ENCODE results near the gene DCBLD1. TPM values are rescaled to one million over a fixed set of nuclear protein-coding genes. Genes with fewer than 3 reads are reported as not detected.

DCBLD1 gene
- total RNA-seq, 1 experiment from 2014 or later: 11.2 TPM

DNA sequence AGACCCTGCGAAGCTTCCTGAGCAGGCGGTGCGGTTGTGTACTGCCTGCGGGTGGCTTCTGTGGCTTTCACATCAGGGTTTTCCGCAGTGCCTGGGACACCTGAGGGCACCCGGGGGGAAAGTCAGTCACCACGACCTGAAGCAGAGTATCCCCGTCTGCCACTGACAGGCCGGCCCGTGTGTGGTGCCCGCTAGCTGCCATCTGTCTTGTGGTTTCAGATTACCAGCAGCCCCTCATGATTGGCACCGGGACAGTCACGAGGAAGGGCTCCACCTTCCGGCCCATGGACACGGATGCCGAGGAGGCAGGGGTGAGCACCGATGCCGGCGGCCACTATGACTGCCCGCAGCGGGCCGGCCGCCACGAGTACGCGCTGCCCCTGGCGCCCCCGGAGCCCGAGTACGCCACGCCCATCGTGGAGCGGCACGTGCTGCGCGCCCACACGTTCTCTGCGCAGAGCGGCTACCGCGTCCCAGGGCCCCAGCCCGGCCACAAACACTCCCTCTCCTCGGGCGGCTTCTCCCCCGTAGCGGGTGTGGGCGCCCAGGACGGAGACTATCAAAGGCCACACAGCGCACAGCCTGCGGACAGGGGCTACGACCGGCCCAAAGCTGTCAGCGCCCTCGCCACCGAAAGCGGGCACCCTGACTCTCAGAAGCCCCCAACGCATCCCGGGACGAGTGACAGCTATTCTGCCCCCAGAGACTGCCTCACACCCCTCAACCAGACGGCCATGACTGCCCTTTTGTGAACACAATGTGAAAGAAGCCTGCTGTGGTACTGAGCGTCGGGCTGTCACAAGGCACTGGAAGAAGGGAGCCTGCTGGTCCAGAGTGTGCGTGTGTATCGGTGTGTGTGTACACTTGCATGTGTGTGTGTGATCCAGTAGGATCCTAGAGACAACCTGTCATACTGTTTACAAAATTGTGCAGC, 65.5 kb downstream of the DCBLD1 start (continued):
- TF ChIP-seq MLX (CRISPR knock-in tag; IDR thresholded peaks at IDR 0.05) (no peak), ZNF671 (CRISPR knock-in tag; IDR thresholded peaks at IDR 0.05) (no peak), ETV6 (CRISPR knock-in tag; IDR thresholded peaks at IDR 0.05) (0 out of 2 replicates have a peak, but pooled peaks have one; percentile 57), ZNF532 (CRISPR knock-in tag; IDR thresholded peaks at IDR 0.05; ENCODE audit: borderline replicate concordance) (no peak), GABPB1 (CRISPR knock-in tag; IDR thresholded peaks at IDR 0.05) (no peak), ZNF281 (CRISPR knock-in tag; IDR thresholded peaks at IDR 0.05) (0 out of 2 replicates have a peak, but pooled peaks have one; percentile 17), GRHL2 (CRISPR knock-in tag; IDR thresholded peaks at IDR 0.05; ENCODE audit: insufficient replicate concordance, severe bottlenecking) (no peak), ZNF423 (CRISPR knock-in tag; IDR thresholded peaks at IDR 0.05) (no peak), ZNF232 (CRISPR knock-in tag; IDR thresholded peaks at IDR 0.05) (peak; percentile 81; the same call in 1 of the 2 replicates), STAT6 (CRISPR knock-in tag; conservative IDR thresholded peaks at IDR 0.05; ENCODE audit: low read depth) (0 out of 2 replicates have a peak, but pooled peaks have one; percentile 22), CBFB (CRISPR knock-in tag; IDR thresholded peaks at IDR 0.05; ENCODE audit: low read depth) (no peak), GTF2I (CRISPR knock-in tag; conservative IDR thresholded peaks at IDR 0.05) (no peak), ZNF219 (CRISPR knock-in tag; IDR thresholded peaks at IDR 0.05; ENCODE audit: borderline replicate concordance) (no peak), TP53 (CRISPR knock-in tag; IDR thresholded peaks at IDR 0.05) (0 out of 2 replicates have a peak, but pooled peaks have one; percentile 25), MYBL2 (CRISPR knock-in tag; IDR thresholded peaks at IDR 0.05) (peak; percentile 82; the same call in 1 of the 2 replicates), NFATC4 (CRISPR knock-in tag; IDR thresholded peaks at IDR 0.05) (no peak), NFE2L1 (CRISPR knock-in tag; IDR thresholded peaks at IDR 0.05) (peak; percentile 38; the same call in 1 of the 2 replicates), PRRX2 (CRISPR knock-in tag; IDR thresholded peaks at IDR 0.05) (no peak), FOXK1 (CRISPR knock-in tag; IDR thresholded peaks at IDR 0.05) (peak; percentile 50)
- TF ChIP-seq, protein P1, sequence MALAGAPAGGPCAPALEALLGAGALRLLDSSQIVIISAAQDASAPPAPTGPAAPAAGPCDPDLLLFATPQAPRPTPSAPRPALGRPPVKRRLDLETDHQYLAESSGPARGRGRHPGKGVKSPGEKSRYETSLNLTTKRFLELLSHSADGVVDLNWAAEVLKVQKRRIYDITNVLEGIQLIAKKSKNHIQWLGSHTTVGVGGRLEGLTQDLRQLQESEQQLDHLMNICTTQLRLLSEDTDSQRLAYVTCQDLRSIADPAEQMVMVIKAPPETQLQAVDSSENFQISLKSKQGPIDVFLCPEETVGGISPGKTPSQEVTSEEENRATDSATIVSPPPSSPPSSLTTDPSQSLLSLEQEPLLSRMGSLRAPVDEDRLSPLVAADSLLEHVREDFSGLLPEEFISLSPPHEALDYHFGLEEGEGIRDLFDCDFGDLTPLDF (CRISPR knock-in tag; IDR thresholded peaks at IDR 0.05): no peak
- TF ChIP-seq, protein P2, sequence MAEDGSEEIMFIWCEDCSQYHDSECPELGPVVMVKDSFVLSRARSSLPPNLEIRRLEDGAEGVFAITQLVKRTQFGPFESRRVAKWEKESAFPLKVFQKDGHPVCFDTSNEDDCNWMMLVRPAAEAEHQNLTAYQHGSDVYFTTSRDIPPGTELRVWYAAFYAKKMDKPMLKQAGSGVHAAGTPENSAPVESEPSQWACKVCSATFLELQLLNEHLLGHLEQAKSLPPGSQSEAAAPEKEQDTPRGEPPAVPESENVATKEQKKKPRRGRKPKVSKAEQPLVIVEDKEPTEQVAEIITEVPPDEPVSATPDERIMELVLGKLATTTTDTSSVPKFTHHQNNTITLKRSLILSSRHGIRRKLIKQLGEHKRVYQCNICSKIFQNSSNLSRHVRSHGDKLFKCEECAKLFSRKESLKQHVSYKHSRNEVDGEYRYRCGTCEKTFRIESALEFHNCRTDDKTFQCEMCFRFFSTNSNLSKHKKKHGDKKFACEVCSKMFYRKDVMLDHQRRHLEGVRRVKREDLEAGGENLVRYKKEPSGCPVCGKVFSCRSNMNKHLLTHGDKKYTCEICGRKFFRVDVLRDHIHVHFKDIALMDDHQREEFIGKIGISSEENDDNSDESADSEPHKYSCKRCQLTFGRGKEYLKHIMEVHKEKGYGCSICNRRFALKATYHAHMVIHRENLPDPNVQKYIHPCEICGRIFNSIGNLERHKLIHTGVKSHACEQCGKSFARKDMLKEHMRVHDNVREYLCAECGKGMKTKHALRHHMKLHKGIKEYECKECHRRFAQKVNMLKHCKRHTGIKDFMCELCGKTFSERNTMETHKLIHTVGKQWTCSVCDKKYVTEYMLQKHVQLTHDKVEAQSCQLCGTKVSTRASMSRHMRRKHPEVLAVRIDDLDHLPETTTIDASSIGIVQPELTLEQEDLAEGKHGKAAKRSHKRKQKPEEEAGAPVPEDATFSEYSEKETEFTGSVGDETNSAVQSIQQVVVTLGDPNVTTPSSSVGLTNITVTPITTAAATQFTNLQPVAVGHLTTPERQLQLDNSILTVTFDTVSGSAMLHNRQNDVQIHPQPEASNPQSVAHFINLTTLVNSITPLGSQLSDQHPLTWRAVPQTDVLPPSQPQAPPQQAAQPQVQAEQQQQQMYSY (CRISPR knock-in tag; IDR thresholded peaks at IDR 0.05): no peak
- TF ChIP-seq, protein P3, sequence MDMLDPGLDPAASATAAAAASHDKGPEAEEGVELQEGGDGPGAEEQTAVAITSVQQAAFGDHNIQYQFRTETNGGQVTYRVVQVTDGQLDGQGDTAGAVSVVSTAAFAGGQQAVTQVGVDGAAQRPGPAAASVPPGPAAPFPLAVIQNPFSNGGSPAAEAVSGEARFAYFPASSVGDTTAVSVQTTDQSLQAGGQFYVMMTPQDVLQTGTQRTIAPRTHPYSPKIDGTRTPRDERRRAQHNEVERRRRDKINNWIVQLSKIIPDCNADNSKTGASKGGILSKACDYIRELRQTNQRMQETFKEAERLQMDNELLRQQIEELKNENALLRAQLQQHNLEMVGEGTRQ (CRISPR knock-in tag; IDR thresholded peaks at IDR 0.05): peak; percentile 80
